CD4-positive, alpha-beta memory T cell (primary cell): ENCODE measurements around the gene CD2BP2. TPM values are rescaled to one million over a fixed set of nuclear protein-coding genes. Genes with fewer than 3 reads are reported as not detected.
"Not testable (repeated sequence)": the region's sequence is repeated elsewhere in the genome, so short reads cannot be mapped to it uniquely, and the experiment has no call there.

Experiments used
- CTCF ChIA-PET: fragments of 350-600 bp; sonication (Branson Sonifier 250); formaldehyde crosslinking; loops from one replicate; lab custom pipeline; 2021; ENCODE audit warnings: inconsistent platforms; ENCODE audit not compliant: partially characterized antibody; lab: Charles Lee
- POLR2A ChIA-PET: fragments of 350-600 bp; sonication (Branson Sonifier 250); formaldehyde crosslinking; loops from one replicate; lab custom pipeline; 2021; ENCODE audit not compliant: partially characterized antibody; lab: Charles Lee
- DNase-seq, 5 donors: peaks; one replicate each; pipeline versions ENCODE4 v3.0.0 to v3.0.0-alpha.2; 2020 to 2022; ENCODE audit warnings: mixed read lengths in 1 of 5
- H3K27ac ChIP-seq: one replicate; pipeline ENCODE4 v1.7.0; 2013; ENCODE audit warnings: low read depth, low read length
- H3K27me3 ChIP-seq: 2 replicates; pipeline ENCODE4 v1.7.0; 2013; ENCODE audit warnings: mild to moderate bottlenecking, low read length, moderate library complexity; ENCODE audit not compliant: insufficient read depth
- H3K36me3 ChIP-seq: 2 replicates; pipeline ENCODE4 v1.7.0; 2013; ENCODE audit warnings: mild to moderate bottlenecking, low read length, moderate library complexity; ENCODE audit not compliant: insufficient read depth
- H3K4me1 ChIP-seq: 2 replicates; pipeline ENCODE4 v1.7.0; 2013; ENCODE audit warnings: mild to moderate bottlenecking, low read length, moderate library complexity; ENCODE audit not compliant: insufficient read depth
- H3K4me3 ChIP-seq, 2 donors: one replicate each; pipeline ENCODE4 v1.7.0; 2013; ENCODE audit warnings: low read length in 2 of 2, mild to moderate bottlenecking in 1 of 2
- H3K9me3 ChIP-seq, 2 donors: one replicate each; pipeline ENCODE4 v1.7.0; 2013; ENCODE audit warnings: low read length in 2 of 2, control low read depth in 1 of 2; ENCODE audit not compliant: control insufficient read depth in 1 of 2
- H3K27ac Mint-ChIP-seq, 7 donors: one replicate each; pipeline ENCODE4 v1.8.0; 2020 to 2021; ENCODE audit warnings: mixed read lengths in 7 of 7, mild to moderate bottlenecking in 6 of 7, inconsistent platforms in 3 of 7, moderate library complexity in 3 of 7
- H3K27me3 Mint-ChIP-seq, 2 donors: one replicate each; pipeline ENCODE4 v1.8.0; 2020 to 2021; ENCODE audit warnings: mixed read lengths in 2 of 2
- H3K36me3 Mint-ChIP-seq, 2 donors: one replicate each; pipeline ENCODE4 v1.8.0; 2020 to 2021; ENCODE audit warnings: mixed read lengths in 2 of 2, inconsistent platforms in 1 of 2, mild to moderate bottlenecking in 1 of 2
- H3K4me1 Mint-ChIP-seq, 4 donors: one replicate each; pipeline ENCODE4 v1.8.0; 2020 to 2021; ENCODE audit warnings: mixed read lengths in 4 of 4, mild to moderate bottlenecking in 1 of 4
- H3K4me3 Mint-ChIP-seq, 8 donors: one replicate each; pipeline ENCODE4 v1.8.0; 2020 to 2021; ENCODE audit warnings: mixed read lengths in 8 of 8, mild to moderate bottlenecking in 7 of 8, moderate library complexity in 6 of 8, inconsistent platforms in 3 of 8
- H3K9me3 Mint-ChIP-seq, 8 donors: one replicate each; pipeline ENCODE4 v1.8.0; 2020 to 2021; ENCODE audit warnings: mixed read lengths in 8 of 8, mild to moderate bottlenecking in 5 of 8, inconsistent platforms in 3 of 8, moderate library complexity in 1 of 8
- intact Hi-C: fragments of 100-400 bp; cut with micrococcal nuclease; formaldehyde crosslinking; loops from one replicate; pipeline ENCODE4 v1.15.1; 2023
- polyA plus RNA-seq, 2 donors: library from polyadenylated mRNA; unstranded; fragments of 300-500 nt; fragmentation: Illumina TruSeq; gene quantifications; one replicate each; pipeline ENCODE4 v1.2.3, GENCODE V29; 2021
- total RNA-seq, 2 experiments: library from RNA; stranded (reverse); gene quantifications; one replicate each; pipeline ENCODE4 v1.2.3, GENCODE V29; 2021

Gene CD2BP2
- total and polyA plus RNA-seq, 4 experiments from 2014 or later: 23.7 to 79.4 (median 48.7) TPM

DNA sequence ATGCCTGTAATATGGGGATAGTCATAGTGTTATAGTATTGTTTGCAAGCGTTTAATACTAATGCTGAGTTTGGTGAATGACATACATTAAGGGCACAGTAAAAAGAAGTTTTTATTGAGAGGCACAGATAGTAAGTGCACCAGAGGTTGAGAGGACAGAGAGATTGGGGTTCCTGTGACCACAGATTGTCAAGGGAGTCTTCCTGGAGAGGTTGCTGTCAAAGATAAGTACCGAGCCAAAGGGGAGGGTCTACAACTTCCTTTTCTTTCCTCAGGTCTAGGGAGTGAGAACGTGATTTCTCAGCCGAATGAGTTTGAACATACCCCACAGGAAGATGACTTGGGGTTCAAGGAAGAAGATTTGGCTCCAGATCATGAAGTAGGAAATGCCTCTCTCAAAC, 41.9 kb upstream of the CD2BP2 start:
- H3K36me3 Mint-ChIP-seq: peaks cover 5 to 17% of the 10 kb centered on the region in 2 donors
- peak overlapping the region; percentile 14 to 92 (median 79) for H3K4me3 Mint-ChIP-seq
- H3K4me3 ChIP-seq: no peak overlapping the region
- H3K4me1 ChIP-seq: peaks cover 32% of the 10 kb centered on the region
- H3K4me1 Mint-ChIP-seq: peaks cover 14 to 51% (median 33%) of the 10 kb centered on the region in 4 donors
- ChIA-PET CTCF (interaction anchor here (1.3 to 5.9 kb wide), 4 partner anchors 12 to 21 kb away, joined by 5 to 33 read pairs (median 12); partner anchors contain the start of gene SEPTIN1), POLR2A (interaction anchor here (0.7 to 23.0 kb wide), 3 partner anchors 10 to 154 kb away, joined by 3 to 540 read pairs (median 13); partner anchors contain the start of genes SEPTIN1 and ZNF771)
- H3K27me3 Mint-ChIP-seq: no peaks in the 10 kb centered on the region
- H3K9me3 Mint-ChIP-seq: no peaks in the 10 kb centered on the region
- intact Hi-C loops: no loop called here
- DNase-seq: no peak
- H3K36me3 ChIP-seq: peaks cover 13% of the 10 kb centered on the region
- H3K27ac ChIP-seq: no peak overlapping the region
- peak overlapping the region in 6 of 7 donors; percentile 42 to 77 (median 62) for H3K27ac Mint-ChIP-seq
- H3K9me3 ChIP-seq: no peaks in the 10 kb centered on the region
- no peaks in the 10 kb centered on the region for H3K27me3 ChIP-seq

DNA sequence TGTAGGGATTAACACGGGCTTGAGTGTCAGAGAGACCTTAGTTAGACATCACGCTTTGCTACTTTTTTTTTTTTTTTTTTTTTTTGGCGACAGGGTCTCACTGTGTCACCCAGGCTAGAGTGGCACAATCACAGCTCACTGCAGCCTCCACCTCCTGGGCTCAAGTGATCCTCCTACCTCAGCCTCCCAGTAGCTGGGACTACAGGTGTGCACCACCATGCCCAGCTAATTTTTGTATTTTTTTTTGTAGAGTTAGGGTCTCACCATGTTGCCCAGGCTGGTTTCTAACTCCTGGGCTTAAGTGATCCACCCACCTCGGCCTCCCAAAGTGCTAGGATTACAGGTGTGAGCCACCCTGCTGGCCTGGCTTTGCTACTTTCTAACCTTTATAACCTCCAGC, 41.5 kb upstream of the CD2BP2 start:
- POLR2A ChIA-PET: interaction anchor here (0.7 to 23.0 kb wide), 10 partner anchors 8 to 213 kb away, joined by 3 to 540 read pairs (median 11); partner anchors contain the start of genes CD2BP2, CORO1A, DCTPP1 and SEPTIN1

DNA sequence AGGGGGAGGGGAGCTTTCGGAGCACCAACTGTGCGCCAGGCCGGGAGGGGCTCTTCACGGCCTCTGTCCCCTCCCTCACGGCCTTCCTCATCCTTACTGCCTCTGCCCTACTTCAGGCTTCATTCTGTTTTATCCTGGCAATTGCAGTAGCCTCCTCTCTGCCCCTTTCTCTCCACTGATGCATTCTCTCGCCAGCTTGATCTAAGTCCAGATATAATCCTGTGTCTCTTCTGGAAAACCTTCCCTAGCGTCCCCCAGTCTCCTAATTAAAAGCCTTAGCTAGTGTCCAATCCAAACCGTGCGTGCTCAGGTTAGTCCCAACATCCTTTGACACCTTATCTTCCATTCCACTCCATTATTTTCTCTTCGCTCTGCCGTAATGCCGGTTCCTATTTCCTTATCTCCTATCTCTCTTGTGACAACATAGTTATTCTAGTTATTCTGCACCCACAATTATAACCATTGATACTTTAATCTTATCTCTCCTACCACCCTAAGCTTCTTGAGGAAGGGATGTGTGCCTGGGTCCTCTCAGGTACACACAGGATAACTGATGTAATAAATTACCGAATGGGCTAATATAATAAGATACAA, 41.0 kb upstream of the CD2BP2 start:
- intact Hi-C loops: loop anchor here (1.0 to 2.0 kb wide), 3 partner anchors 14 to 41 kb away; partner anchors contain the start of genes CD2BP2 and SEPTIN1

More for the DNA sequence above, 41.5 kb upstream of the CD2BP2 start:
- Mint-ChIP-seq H3K36me3 (peaks cover 5 to 17% of the 10 kb centered on the region in 2 donors), H3K4me3 (peak overlapping the region; percentile 14 to 92 (median 83)), H3K4me1 (peaks cover 14 to 49% (median 31%) of the 10 kb centered on the region in 4 donors), H3K27ac (peak overlapping the region in 4 of 7 donors; percentile 42 to 77 (median 66))
- H3K27me3 ChIP-seq, H3K4me3 ChIP-seq, H3K27me3 Mint-ChIP-seq, DNase-seq, H3K9me3 Mint-ChIP-seq, H3K9me3 ChIP-seq, intact Hi-C loops, H3K27ac ChIP-seq: not testable (repeated sequence)
- CTCF ChIA-PET: interaction anchor here (1.0 to 5.9 kb wide), 6 partner anchors 8 to 21 kb away, joined by 3 to 33 read pairs (median 8); partner anchors contain the start of genes SEPTIN1 and ZNF771
- H3K36me3 ChIP-seq: peaks cover 13% of the 10 kb centered on the region
- H3K4me1 ChIP-seq: peaks cover 32% of the 10 kb centered on the region

DNA sequence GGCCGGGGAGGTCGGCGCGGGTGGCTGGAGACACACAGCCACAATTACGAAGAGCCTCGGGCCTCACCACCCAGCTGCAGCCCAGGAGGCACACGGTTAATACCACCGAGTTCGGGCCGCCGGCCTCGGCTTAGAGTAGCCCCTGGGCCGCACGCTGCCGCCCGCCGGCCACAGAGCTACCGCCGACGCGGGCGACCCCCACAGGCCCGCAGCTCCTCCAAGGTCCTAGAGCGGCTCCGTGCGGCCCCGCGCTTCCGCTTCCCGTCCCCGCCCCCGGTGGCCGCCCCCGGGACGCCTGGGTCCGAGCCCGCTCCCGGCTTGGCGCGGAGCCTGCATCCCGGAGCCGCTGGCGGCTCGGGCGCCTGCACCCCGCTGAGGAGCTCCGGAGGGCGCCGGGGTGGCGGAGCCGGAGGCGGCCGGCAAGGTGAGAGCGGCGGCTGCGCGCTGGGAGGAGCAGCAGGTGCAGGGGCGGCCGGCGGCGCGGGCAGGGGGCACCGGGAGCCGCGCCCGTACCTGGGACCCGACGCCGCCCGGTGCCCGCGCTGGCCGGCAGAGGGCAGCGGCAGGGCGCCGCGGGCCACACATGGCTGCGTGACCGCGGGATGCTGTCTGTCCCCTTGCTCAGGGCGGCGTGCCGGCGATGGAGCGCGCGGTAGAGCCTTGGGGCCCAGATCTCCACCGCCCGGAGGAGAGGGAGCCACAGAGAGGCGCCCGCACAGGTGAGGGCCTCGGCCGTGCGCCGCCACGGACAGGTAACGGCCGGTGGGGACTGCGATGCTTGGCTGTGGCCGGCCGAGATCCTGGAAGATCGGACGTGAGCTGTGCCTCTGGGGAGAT, 40.3 kb upstream of the CD2BP2 start, which contains the start of gene ZNF48:
TSS of gene ZNF48 (plus strand) at position 266 of the 837 bp plus-strand sequence. CDS start at position 641, 375 bp downstream.
- H3K27ac Mint-ChIP-seq: peak within 1 kb of the TSS; percentile 58 to 92 (median 84)
- peak within 1 kb of the TSS; percentile 83 to 96 (median 89) for H3K4me3 Mint-ChIP-seq
- ChIA-PET CTCF (interaction anchor here (1.0 to 5.9 kb wide), 10 partner anchors 9 to 140 kb away, joined by 3 to 33 read pairs (median 4); partner anchors contain the start of genes SEPTIN1, TBC1D10B and ZNF771), POLR2A (interaction anchor here (0.8 to 23.0 kb wide), 13 partner anchors 9 to 330 kb away, joined by 3 to 540 read pairs (median 6); partner anchors contain the start of genes ALDOA, CD2BP2, CORO1A and DCTPP1)
- peaks cover 13% of the 10 kb centered on the region for H3K36me3 ChIP-seq
- intact Hi-C loops: loop anchor here (1.0 to 2.0 kb wide), 3 partner anchors 13 to 40 kb away; partner anchors contain the start of genes CD2BP2 and SEPTIN1
- peaks cover 5 to 16% of the 10 kb centered on the region in 2 donors for H3K36me3 Mint-ChIP-seq
- peak within 1 kb of the TSS; percentile 18 to 73 for H3K4me3 ChIP-seq
- H3K9me3 ChIP-seq: no peaks in the 10 kb centered on the region
- H3K4me1 Mint-ChIP-seq: peaks cover 15 to 39% (median 26%) of the 10 kb centered on the region in 4 donors
- DNase-seq: peak in 4 of 5 donors; percentile 44 to 65 (median 53)
- H3K4me1 ChIP-seq: peaks cover 32% of the 10 kb centered on the region
- no peaks in the 10 kb centered on the region for H3K27me3 Mint-ChIP-seq
- H3K27me3 ChIP-seq: no peaks in the 10 kb centered on the region
- no peaks in the 10 kb centered on the region for H3K9me3 Mint-ChIP-seq
- H3K27ac ChIP-seq: peak within 1 kb of the TSS; percentile 56

More for the DNA sequence above, 41.0 kb upstream of the CD2BP2 start:
- H3K27me3 Mint-ChIP-seq: no peaks in the 10 kb centered on the region
- H3K4me3 Mint-ChIP-seq: peak overlapping the region; percentile 78 to 96 (median 89)
- Histone ChIP-seq H3K36me3 (peaks cover 13% of the 10 kb centered on the region), H3K27me3 (no peaks in the 10 kb centered on the region), H3K4me1 (peaks cover 32% of the 10 kb centered on the region), H3K27ac (peak overlapping the region; percentile 56), H3K4me3 (peak overlapping the region; percentile 18 to 73), H3K9me3 (no peaks in the 10 kb centered on the region)
- H3K9me3 Mint-ChIP-seq: no peaks in the 10 kb centered on the region
- DNase-seq: no peak
- ChIA-PET POLR2A (interaction anchor here (0.7 to 23.0 kb wide), 11 partner anchors 9 to 213 kb away, joined by 3 to 540 read pairs (median 11); partner anchors contain the start of genes CD2BP2, CORO1A, DCTPP1 and SEPTIN1), CTCF (interaction anchor here (1.0 to 5.9 kb wide), 9 partner anchors 9 to 139 kb away, joined by 3 to 33 read pairs (median 5); partner anchors contain the start of genes SEPTIN1, TBC1D10B and ZNF771)
- H3K36me3 Mint-ChIP-seq: peaks cover 5 to 17% of the 10 kb centered on the region in 2 donors
- H3K4me1 Mint-ChIP-seq: peaks cover 14 to 45% (median 28%) of the 10 kb centered on the region in 4 donors
- peak overlapping the region; percentile 43 to 92 (median 79) for H3K27ac Mint-ChIP-seq

DNA sequence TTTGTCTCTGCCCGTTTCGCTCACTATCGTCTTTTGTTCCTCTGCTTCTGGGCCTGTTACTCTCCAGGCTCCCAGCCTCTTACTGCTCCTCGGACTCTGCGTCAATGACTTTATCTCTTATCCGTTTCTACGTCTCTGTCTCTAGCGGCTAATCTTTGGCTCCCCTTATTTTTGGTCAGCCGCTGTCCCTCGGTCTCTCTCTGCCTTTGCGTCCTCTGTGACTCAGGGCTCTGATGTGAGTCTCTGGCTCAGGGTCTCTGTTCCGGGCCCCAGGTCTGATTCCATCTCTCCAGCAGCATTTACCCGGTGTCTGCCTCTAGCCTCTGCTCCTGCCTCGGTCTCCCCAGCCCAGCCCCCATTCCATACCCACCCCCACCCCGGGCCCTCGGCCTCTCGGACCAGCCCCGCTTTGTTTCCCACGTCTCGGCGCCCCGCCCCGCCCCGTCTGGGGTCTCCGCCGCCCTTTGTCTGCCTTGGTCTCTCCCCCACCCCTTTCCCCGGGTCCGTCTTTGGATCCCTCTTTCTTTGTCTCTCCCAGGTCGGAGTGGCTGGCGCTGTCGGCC, 39.6 kb upstream of the CD2BP2 start:
- Histone ChIP-seq H3K9me3 (no peaks in the 10 kb centered on the region), H3K4me3 (peak overlapping the region in 1 of 2 donors; percentile 47), H3K36me3 (peaks cover 13% of the 10 kb centered on the region), H3K27ac (peak overlapping the region; percentile 49), H3K4me1 (peaks cover 29% of the 10 kb centered on the region), H3K27me3 (no peaks in the 10 kb centered on the region)
- peaks cover 14 to 32% (median 21%) of the 10 kb centered on the region in 4 donors for H3K4me1 Mint-ChIP-seq
- DNase-seq: no peak
- ChIA-PET POLR2A (interaction anchor here (0.8 to 23.0 kb wide), 12 partner anchors 10 to 329 kb away, joined by 3 to 540 read pairs (median 8); partner anchors contain the start of genes ALDOA, CD2BP2, DCTPP1 and SEPTIN1), CTCF (interaction anchor here (1.5 to 5.9 kb wide), 4 partner anchors 10 to 23 kb away, joined by 4 to 33 read pairs (median 12); partner anchors contain the start of genes SEPTIN1, TBC1D10B and ZNF771)
- intact Hi-C loops: loop anchor here (1.0 to 2.0 kb wide), 3 partner anchors 12 to 39 kb away; partner anchors contain the start of genes CD2BP2 and SEPTIN1
- H3K27ac Mint-ChIP-seq: peak overlapping the region; percentile 50 to 92 (median 83)
- peaks cover 5 to 13% of the 10 kb centered on the region in 2 donors for H3K36me3 Mint-ChIP-seq
- H3K4me3 Mint-ChIP-seq: peak overlapping the region; percentile 75 to 87 (median 82)
- H3K9me3 Mint-ChIP-seq: no peaks in the 10 kb centered on the region
- H3K27me3 Mint-ChIP-seq: no peaks in the 10 kb centered on the region

DNA sequence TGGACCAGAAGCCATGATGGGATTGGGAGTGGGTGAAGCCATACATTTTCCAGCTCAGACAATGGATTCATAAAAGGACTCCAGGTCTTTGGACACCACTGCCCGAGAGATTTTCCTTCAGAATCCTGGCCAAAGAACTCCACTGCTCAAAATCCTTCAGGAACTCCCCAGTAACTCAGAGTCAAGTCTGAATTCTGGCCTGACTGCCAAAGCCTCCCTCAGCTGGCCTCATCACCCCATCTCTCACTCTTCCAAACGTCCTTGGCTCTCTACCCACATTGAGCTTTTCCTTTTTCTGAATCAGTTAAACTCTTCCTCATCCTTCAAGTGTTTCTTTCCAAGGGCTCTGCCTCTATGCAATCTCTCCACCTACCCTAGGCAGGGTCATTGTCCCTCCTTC, 28.4 kb upstream of the CD2BP2 start:
- Histone ChIP-seq H3K4me3 (peak overlapping the region in 1 of 2 donors; percentile 88), H3K4me1 (peaks cover 58% of the 10 kb centered on the region), H3K36me3 (peaks cover 6% of the 10 kb centered on the region), H3K9me3 (no peaks in the 10 kb centered on the region), H3K27me3 (no peaks in the 10 kb centered on the region), H3K27ac (peak overlapping the region; percentile 86)
- H3K36me3 Mint-ChIP-seq: peaks cover 12 to 21% of the 10 kb centered on the region in 2 donors
- peaks cover 0 to under 1% (median 0%) of the 10 kb centered on the region in 8 donors for H3K9me3 Mint-ChIP-seq
- ChIA-PET CTCF (interaction anchor here (0.6 to 3.6 kb wide), 9 partner anchors 11 to 233 kb away, joined by 3 to 33 read pairs (median 5); partner anchors contain the start of genes TBC1D10B and ZNF48), POLR2A (interaction anchor here (0.8 to 11.2 kb wide), 11 partner anchors 15 to 227 kb away, joined by 3 to 540 read pairs (median 16); partner anchors contain the start of genes CD2BP2, CORO1A, DCTPP1 and MYL11)
- peak overlapping the region; percentile 82 to 97 (median 91) for H3K4me3 Mint-ChIP-seq
- intact Hi-C loops: no loop called here
- DNase-seq: no peak
- peaks cover 26 to 61% (median 41%) of the 10 kb centered on the region in 4 donors for H3K4me1 Mint-ChIP-seq
- H3K27ac Mint-ChIP-seq: peak overlapping the region; percentile 97 to 100 (median 100)
- H3K27me3 Mint-ChIP-seq: no peaks in the 10 kb centered on the region
